GM18867 (cell line): ENCODE data around the gene TBC1D5.

Source experiments
- ATAC-seq: cut with Tn5 transposase; IDR thresholded peaks from one replicate; pipeline ENCODE4 v1.9.1; 2021; ENCODE audit warnings: mild to moderate bottlenecking, moderate library complexity; ENCODE audit not compliant: unreplicated experiment

Gene TBC1D5

DNA sequence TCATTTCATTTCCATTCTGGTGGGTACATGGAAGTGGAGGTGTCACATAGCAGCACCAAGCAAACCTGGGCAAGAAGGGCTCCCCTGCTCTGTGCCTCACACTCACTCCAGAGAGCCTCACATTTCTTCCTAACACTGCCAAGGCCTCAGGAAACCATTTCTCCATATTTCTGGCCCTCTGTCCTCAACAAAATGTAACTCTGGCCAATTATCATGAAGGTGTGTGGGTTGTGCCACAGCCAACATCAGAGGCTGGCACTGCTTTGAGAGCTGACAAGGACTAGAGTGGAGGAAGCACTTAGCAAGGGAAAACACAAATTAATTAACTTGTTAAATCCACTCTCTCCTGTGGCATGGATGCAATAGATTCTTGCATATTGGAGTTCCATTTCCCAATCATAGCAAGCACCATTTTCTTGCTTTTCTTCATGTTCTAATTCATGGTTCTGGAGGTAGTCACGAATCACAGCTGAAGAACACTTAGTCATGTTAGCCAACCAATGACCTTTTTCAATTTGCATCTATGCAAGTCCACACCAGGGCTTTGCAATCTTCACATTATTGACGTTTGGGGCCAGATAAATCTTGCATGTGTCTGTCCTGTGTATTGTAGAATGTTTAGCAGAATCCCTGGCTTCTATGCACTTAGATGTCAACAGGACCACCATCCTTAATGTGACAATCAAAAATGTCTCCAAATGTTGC is 616.5 kb downstream of the TBC1D5 start:
- no peak for ATAC-seq

DNA sequence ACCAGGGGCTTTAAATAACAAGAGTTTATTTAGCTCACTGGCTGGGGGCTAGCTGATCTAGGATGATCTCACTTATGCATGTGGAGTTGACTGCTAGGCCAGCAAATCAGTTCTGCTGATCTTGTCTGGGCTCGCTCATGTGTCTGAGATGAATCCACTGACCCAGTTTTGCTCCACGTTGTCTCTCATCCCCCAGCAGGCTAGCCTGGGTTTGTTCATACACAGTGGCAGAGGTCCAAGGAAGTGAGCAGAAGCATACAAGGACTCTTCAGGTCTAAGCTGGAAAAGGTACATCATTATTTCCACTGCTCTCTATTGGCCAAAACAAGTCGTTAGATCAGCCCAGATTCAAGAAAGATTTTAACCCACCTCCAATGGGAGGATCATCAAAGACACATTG is 619.7 kb downstream of the TBC1D5 start:
- no peak for ATAC-seq

DNA sequence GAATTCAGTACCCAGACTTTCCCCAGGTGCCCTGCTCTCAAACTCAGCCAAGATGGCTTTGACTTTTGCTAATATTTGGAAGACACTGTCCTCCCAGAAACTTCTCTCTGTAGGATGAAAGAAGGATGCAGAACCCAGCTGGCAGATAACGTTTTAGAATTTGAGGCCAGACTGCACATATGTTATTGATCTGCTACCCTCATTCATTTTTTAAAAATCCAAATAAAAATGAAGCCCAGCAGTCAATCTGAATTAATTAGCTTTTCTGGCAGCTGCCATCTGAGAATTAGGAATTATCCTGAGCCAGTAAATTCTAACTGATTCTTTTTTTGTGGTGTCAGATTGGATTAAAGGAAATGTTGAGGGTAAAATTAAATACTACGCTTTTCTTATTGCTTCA is 621.1 kb downstream of the TBC1D5 start:
- no peak for ATAC-seq

DNA sequence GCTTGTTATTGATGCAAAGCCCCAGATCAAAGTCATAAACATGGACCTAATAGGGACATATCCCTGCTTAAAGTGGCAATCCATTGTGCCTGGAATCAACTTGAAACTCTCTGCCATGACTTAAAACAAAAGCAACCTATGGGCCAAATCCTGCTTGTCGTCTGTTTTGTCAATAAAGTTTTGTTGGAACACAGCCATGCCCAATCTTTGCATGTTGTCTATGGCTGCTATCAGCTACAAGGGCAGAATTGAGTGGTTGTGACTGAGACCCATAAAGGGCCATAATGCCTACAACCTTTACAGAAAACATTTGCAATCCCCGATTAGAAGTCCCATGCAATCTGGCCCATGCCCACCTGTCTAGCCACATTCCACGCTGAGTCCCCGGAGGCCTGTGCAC is 622.3 kb downstream of the TBC1D5 start:
- no peak for ATAC-seq

DNA sequence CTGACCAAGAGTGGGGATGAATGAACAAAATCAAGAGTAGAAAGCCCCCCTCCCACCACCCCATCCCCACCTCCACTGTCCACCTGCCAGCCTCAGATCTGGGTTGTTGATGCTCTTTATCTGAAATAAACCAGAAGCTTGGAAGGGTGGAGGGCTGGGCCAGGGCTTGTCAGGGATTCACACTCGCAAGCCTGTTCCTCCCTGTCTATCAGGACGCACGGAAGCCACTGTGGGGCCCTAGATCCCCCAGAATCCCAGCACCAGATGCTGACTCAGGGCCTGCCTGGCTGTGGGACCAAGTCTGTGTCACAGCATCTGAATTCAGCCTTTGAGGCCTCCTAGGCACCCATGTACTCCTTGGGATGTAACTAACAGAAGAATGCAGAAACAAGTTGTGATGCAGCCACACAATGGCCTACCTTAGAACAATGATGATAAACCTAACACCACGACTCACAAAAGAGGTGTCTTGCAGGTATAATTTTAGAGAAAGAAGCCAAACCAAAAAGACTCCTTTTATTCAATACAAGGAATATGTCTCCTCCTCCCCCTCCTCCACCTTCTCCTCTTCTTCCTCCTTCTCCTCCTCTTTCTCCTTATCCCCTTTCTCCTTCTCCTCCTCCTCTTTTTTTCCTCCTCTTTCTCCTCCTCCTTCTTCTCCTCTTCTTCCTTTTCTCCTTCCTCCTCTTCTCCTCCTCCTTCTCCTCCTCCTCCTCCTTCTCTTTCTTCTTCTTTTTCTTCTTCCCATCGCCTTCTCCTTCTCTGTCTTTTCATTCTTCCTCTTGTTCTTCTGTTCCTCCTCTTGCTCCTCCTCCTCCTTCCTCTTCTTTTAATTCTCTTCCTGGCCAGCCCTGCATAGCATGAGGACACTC is 623.0 kb downstream of the TBC1D5 start:
- no peak for ATAC-seq

DNA sequence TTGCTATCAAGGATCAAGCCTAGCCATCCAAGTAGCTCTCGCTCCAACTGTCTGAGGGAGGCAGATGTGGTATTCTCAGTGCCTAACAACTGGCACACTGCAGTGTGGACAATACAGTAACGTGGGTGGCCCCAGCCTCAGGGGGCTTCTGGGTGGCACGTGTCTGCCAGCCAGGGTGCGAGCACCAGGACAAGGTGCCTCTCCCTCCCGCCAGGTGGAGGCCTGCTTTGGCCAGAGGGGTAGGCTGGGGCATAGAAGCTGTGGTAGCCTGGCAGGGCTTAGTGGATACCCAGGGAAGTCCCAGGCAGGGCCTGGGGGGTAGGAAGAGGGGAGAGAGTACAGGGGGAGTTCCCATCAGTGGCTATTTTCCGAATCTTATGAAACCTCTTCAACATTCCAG is 623.7 kb downstream of the TBC1D5 start:
- no peak for ATAC-seq

DNA sequence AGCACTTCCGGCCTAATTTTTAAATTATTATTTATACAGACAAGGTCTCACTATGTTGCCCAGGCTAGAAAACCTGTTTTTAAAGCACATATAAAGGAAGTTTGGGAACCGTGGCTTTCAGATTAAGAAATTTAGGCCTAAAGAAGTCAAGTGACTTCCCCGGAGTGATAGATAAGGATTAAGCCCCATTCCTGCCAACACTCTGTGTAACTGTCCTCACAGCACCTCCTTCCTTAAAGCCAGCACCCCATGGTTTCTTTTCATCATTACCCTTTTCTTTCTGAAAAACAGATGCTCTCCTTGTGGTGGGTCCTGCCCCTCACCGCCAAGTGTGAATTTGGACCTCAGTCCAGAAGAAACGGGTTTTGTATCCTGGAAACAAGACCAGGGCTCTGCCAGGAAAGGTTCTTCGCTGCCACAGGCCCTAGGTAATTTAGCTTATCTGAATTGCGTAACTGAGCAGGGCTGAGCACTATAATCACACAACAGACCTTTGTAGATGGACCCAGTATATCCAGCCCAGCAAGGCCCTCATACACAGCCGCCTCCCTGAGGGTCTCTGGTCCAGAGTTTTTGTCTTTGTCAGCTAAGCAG is 626.3 kb downstream of the TBC1D5 start:
- ATAC-seq, result no peak

DNA sequence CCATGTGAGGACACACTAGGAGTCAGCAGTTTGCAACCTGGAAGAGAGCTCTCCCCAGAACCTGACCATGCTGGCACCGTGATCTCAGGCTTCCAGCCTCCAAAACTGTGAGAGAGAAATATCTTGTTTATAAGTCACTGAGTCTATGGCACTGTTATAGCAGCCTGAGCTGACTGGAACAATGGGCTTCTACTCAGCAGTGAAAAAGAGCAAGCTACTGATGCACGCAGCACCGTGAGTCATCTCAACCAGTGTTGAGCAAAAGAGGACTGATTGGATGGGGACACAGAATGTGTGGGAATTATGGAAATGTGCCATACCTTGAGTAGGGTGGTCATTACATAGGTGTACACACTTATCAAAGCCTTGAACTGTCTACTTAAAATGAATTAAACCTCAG is 627.2 kb downstream of the TBC1D5 start:
- ATAC-seq, result no peak

DNA sequence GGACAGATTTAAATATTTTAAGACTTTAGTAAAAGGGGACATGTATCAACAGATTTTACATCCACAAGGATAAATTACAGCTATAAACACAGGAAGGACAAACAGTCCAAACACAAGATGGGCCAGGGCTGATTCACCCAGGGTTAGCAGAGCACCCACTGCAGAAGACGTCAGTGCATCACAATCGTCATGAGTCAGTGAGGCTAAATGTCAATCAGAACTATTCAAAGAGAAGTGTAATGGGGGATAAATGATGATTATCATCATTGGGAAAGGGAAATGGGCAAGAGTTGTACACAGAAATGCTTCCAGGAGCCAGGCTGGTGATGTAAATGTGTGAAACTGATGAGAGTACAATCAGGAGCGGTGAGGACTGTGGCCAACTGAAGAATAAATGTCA is 630.8 kb downstream of the TBC1D5 start:
- ATAC-seq, result no peak

DNA sequence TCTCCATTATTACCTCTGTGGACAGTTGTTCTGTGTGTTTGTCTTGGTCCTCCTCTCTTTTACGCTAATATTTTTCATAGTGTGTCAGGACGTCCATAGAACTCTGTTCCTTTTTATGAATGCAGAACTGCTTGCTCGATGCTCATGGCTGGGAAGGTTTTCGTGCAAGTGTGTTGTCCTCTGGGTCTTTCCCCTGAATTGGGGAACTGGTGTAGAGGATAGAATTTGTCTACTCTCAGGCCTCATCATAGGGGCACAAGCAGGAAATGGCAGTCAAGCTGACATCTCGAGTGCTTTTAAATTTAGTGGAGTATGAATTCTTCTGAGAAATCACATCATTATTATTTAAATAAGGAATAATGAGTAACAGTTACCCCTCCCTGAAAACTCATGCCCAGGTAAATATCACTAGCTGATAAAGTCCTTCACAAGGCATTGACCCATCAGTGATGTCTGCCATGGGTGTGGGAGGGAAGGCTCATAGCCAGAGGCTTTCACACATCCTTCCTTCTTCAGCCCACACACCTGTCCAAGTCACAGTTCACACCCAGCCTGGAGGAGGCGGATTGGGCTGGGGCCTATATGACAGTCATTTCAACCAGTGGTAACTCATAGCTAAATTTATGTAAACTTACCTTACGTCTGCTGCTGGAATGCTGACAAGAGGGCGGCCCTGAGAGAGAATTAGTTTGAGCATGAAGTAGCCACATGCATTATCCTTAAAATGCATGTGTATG is 631.6 kb downstream of the TBC1D5 start:
- ATAC-seq, result no peak
